ENCODE data around the gene F13B. TPM values are rescaled to one million over a fixed set of nuclear protein-coding genes. Genes with fewer than 3 reads are reported as not detected.

Gene F13B
- total RNA-seq, 1 experiment from 2014 or later, result not detected

DNA sequence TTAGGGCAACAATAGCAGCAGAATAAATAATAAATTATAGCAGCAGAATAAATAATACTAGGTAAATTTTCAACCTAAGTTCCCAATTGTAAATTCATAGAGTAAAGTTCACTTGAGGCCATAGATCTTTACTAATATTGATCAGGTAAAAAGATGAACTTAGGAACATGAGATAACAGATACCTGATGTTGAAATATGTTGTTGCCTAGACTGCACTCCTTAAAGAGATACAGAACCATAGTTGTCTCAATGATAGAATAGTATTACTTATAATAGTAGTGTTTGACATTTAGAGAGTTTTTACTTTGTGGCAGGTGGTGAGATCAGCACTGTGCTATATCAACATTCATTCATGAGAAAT is 378 bp upstream of the F13B start:
- no peaks in the 10 kb centered on the region for H3K27me3 Mint-ChIP-seq (ENCODE audit: insufficient read depth, unreplicated experiment)
- CTCF ChIA-PET, result no interaction called here

DNA sequence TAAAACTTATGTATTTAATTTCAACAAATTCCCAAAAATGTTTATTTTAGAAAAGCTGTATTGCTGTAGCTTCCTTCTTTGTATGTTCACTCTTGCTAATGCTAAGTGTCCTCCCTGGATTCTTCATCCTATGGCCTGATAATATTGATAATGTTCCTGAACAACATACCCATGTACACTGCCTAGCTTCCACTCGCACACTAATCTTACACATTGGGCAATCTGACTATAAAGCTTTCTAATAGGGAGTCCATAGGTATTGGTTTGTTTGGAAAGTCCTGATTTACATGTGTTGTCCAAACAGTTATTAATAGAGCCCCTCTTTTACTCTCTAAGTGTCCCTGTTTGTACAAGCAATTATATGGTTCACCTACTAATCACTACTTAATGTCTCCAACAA is 783 bp downstream of the F13B start:
- POLR2A ChIA-PET, result no interaction called here
- no peak overlapping the region for H3K4me3 Mint-ChIP-seq (ENCODE audit: unreplicated experiment)
- CTCF ChIA-PET, result interaction anchor here (0.8 kb wide), 1 partner anchor 78 kb away, joined by 3 read pairs; no protein-coding TSS in a partner anchor
- BruUV-seq (replicated peaks), result no TSS peak
- no peak for DNase-seq (ENCODE audit: unreplicated experiment)
- H3K36me3 Mint-ChIP-seq (ENCODE audit: insufficient read depth, unreplicated experiment), result no peaks in the 10 kb centered on the region
- H3K27ac Mint-ChIP-seq (ENCODE audit: low read depth, unreplicated experiment), result no peak overlapping the region
- TF ChIP-seq, protein P1, sequence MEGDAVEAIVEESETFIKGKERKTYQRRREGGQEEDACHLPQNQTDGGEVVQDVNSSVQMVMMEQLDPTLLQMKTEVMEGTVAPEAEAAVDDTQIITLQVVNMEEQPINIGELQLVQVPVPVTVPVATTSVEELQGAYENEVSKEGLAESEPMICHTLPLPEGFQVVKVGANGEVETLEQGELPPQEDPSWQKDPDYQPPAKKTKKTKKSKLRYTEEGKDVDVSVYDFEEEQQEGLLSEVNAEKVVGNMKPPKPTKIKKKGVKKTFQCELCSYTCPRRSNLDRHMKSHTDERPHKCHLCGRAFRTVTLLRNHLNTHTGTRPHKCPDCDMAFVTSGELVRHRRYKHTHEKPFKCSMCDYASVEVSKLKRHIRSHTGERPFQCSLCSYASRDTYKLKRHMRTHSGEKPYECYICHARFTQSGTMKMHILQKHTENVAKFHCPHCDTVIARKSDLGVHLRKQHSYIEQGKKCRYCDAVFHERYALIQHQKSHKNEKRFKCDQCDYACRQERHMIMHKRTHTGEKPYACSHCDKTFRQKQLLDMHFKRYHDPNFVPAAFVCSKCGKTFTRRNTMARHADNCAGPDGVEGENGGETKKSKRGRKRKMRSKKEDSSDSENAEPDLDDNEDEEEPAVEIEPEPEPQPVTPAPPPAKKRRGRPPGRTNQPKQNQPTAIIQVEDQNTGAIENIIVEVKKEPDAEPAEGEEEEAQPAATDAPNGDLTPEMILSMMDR (IDR thresholded peaks at IDR 0.05; ENCODE audit: unreplicated experiment), result no peak
- peaks cover 7% of the 10 kb centered on the region for H3K9me3 Mint-ChIP-seq (ENCODE audit: unreplicated experiment)
- H3K4me1 Mint-ChIP-seq (ENCODE audit: insufficient read depth, unreplicated experiment), result no peaks in the 10 kb centered on the region
- H3K27me3 Mint-ChIP-seq (ENCODE audit: insufficient read depth, unreplicated experiment), result no peaks in the 10 kb centered on the region
- intact Hi-C loops (cut with micrococcal nuclease), result loop anchor here (10.0 kb wide), 1 partner anchor 241 kb away; no protein-coding TSS in a partner anchor

More for the DNA sequence above, 378 bp upstream of the F13B start:
- no TSS peak for BruUV-seq (replicated peaks)
- Mint-ChIP-seq H3K4me3 (ENCODE audit: unreplicated experiment) (no peak overlapping the region), H3K36me3 (ENCODE audit: insufficient read depth, unreplicated experiment) (no peaks in the 10 kb centered on the region), H3K9me3 (ENCODE audit: unreplicated experiment) (peaks cover 10% of the 10 kb centered on the region), H3K4me1 (ENCODE audit: insufficient read depth, unreplicated experiment) (no peaks in the 10 kb centered on the region), H3K27ac (ENCODE audit: low read depth, unreplicated experiment) (no peak overlapping the region)
- intact Hi-C loops (cut with micrococcal nuclease), result loop anchor here (10.0 kb wide), 1 partner anchor 243 kb away; no protein-coding TSS in a partner anchor
- POLR2A ChIA-PET, result no interaction called here
- TF ChIP-seq, protein P1 (IDR thresholded peaks at IDR 0.05; ENCODE audit: unreplicated experiment), result no peak
- no peak for DNase-seq (ENCODE audit: unreplicated experiment)

DNA sequence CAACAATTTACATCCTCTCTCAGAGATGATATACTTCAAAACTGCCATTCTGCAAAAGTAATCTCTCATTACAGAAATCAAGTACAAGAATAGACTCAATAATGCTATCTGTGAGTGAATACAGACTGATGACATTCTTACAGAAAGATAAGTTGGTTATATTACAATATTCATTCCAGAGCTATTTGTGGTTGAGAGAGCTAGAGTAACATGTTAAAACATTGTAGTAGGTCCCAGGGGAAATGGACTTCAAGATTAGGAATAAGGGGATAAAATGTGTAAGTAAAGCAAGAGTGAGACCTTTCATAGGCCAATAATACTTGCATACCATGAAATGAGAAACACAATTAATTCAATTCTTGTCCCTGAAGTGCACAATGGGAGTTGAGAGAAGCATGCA is 1.5 kb downstream of the F13B start:
- ChIA-PET CTCF (interaction anchor here (0.8 kb wide), 1 partner anchor 79 kb away, joined by 3 read pairs; no protein-coding TSS in a partner anchor), POLR2A (no interaction called here)
- H3K27ac Mint-ChIP-seq (ENCODE audit: low read depth, unreplicated experiment), result no peak overlapping the region
- H3K4me1 Mint-ChIP-seq (ENCODE audit: insufficient read depth, unreplicated experiment), result no peaks in the 10 kb centered on the region
- H3K9me3 Mint-ChIP-seq (ENCODE audit: unreplicated experiment), result peaks cover 7% of the 10 kb centered on the region
- intact Hi-C loops (cut with micrococcal nuclease), result loop anchor here (10.0 kb wide), 1 partner anchor 241 kb away; no protein-coding TSS in a partner anchor
- DNase-seq (ENCODE audit: unreplicated experiment), result no peak
- TF ChIP-seq, protein P1 (IDR thresholded peaks at IDR 0.05; ENCODE audit: unreplicated experiment), result no peak
- no peak overlapping the region for H3K4me3 Mint-ChIP-seq (ENCODE audit: unreplicated experiment)
- no TSS peak for BruUV-seq (replicated peaks)
- H3K27me3 Mint-ChIP-seq (ENCODE audit: insufficient read depth, unreplicated experiment), result no peaks in the 10 kb centered on the region
- no peaks in the 10 kb centered on the region for H3K36me3 Mint-ChIP-seq (ENCODE audit: insufficient read depth, unreplicated experiment)

DNA sequence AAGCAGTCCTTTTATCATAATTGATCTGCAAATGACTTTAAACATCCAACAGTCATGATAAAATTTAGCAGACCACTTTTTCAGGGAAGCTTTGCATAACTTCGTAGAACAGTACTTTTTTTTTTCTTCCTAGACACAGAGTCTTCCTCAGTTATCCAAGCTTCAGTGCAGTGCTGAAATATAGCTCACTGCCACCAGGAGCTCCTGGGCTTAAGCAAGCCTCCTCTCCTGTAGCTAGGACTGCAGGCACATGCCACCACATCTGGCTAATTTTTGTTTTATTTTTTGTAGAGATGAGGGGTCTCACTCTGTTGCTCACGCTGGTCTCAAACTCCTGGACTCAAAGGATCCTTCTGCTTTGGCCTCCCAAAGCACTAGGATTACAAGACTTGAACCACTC is 3.8 kb downstream of the F13B start:
- intact Hi-C loops (cut with micrococcal nuclease), result loop anchor here (10.0 kb wide), 1 partner anchor 238 kb away; no protein-coding TSS in a partner anchor
- Mint-ChIP-seq H3K27ac (ENCODE audit: low read depth, unreplicated experiment) (no peak overlapping the region), H3K36me3 (ENCODE audit: insufficient read depth, unreplicated experiment) (no peaks in the 10 kb centered on the region), H3K9me3 (ENCODE audit: unreplicated experiment) (no peaks in the 10 kb centered on the region), H3K4me1 (ENCODE audit: insufficient read depth, unreplicated experiment) (no peaks in the 10 kb centered on the region), H3K27me3 (ENCODE audit: insufficient read depth, unreplicated experiment) (no peaks in the 10 kb centered on the region), H3K4me3 (ENCODE audit: unreplicated experiment) (no peak overlapping the region)
- no TSS peak for BruUV-seq (replicated peaks)
- DNase-seq (ENCODE audit: unreplicated experiment), result no peak
- TF ChIP-seq, protein P1 (IDR thresholded peaks at IDR 0.05; ENCODE audit: unreplicated experiment), result no peak
- POLR2A ChIA-PET, result interaction anchor here (0.7 kb wide), 1 partner anchor 135 kb away, joined by 3 read pairs; no protein-coding TSS in a partner anchor
- CTCF ChIA-PET, result interaction anchor here (0.6 to 1.3 kb wide), 4 partner anchors 8 to 1501 kb away, joined by 3 to 4 read pairs (median 3); no protein-coding TSS in a partner anchor

All from MCF 10A (cell line).